Measurements from ENCODE around the gene HTR1E.
"Not testable (repeated sequence)": the region's sequence is repeated elsewhere in the genome, so short reads cannot be mapped to it uniquely, and the experiment has no call there.

DNA sequence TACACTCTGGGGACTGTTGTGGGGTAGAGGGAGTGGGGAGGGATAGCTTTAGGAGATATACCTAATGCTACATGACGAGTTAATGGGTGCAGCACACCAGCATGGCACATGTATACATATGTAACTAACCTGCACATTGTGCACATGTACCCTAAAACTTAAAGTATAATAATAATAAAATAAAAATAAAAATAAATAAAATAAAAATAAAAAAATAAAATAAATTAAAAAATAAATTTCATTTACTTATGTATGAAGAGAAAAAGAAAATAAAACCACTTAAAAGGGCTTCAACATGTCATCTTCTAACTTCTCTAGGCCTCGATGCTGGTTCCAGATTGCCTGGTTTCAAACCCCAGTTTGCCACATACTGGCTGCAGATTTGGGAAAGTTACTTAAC is 10.2 kb upstream of the HTR1E start:
- TF ChIP-seq, protein P1, sequence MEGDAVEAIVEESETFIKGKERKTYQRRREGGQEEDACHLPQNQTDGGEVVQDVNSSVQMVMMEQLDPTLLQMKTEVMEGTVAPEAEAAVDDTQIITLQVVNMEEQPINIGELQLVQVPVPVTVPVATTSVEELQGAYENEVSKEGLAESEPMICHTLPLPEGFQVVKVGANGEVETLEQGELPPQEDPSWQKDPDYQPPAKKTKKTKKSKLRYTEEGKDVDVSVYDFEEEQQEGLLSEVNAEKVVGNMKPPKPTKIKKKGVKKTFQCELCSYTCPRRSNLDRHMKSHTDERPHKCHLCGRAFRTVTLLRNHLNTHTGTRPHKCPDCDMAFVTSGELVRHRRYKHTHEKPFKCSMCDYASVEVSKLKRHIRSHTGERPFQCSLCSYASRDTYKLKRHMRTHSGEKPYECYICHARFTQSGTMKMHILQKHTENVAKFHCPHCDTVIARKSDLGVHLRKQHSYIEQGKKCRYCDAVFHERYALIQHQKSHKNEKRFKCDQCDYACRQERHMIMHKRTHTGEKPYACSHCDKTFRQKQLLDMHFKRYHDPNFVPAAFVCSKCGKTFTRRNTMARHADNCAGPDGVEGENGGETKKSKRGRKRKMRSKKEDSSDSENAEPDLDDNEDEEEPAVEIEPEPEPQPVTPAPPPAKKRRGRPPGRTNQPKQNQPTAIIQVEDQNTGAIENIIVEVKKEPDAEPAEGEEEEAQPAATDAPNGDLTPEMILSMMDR (IDR thresholded peaks at IDR 0.05): not testable (repeated sequence)
- not testable (repeated sequence) for TF ChIP-seq POLR2AphosphoS5, POLR2A (IDR thresholded peaks at IDR 0.05)
